Colonic mucosa (tissue), 4 donors: ENCODE data around the gene WBP2. TPM values are rescaled to one million over a fixed set of nuclear protein-coding genes. Genes with fewer than 3 reads are reported as not detected.

Source experiments
- DNase-seq: peaks from one replicate; pipeline ENCODE4 v3.0.0-alpha.2; 2020
- H3K27ac ChIP-seq: fragments of 200-600 bp; one replicate; pipeline ENCODE4 v1.8.0; 2021
- H3K27me3 ChIP-seq: fragments of 200-600 bp; one replicate; pipeline ENCODE4 v1.8.0; 2021
- H3K36me3 ChIP-seq: fragments of 200-600 bp; one replicate; pipeline ENCODE4 v1.8.0; 2021
- H3K4me1 ChIP-seq: fragments of 200-600 bp; one replicate; pipeline ENCODE4 v1.8.0; 2021; ENCODE audit warnings: mild to moderate bottlenecking
- H3K4me3 ChIP-seq: fragments of 200-600 bp; one replicate; pipeline ENCODE4 v1.8.0; 2021
- H3K9ac ChIP-seq, 2 donors: one replicate each; pipeline ENCODE4 v1.7.0; 2013; ENCODE audit warnings: control low read depth in 2 of 2, low read depth in 2 of 2, low read length in 2 of 2
- H3K9me3 ChIP-seq: fragments of 200-600 bp; one replicate; pipeline ENCODE4 v1.8.0; 2021
- intact Hi-C: fragments of 100-400 bp; cut with DNase I; formaldehyde crosslinking; loops from one replicate; pipeline ENCODE4 v1.14.1; 2022
- total RNA-seq, 2 donors: library from RNA; stranded (reverse); fragmentation: NEBNext Ultra II Directional in 1 of 2; extraction: Animal tissue kit (Norgen Biotek cat#: 25700) in 1 of 2; gene quantifications; one replicate each; pipeline ENCODE4 v1.2.1, GENCODE V29; 2021
- TF ChIP-seq, protein P1 (sequence below): fragments of 200-600 bp; IDR thresholded peaks from one replicate; pipeline ENCODE4 v1.8.0; 2022; ENCODE audit warnings: antibody characterized with exemption, mild to moderate bottlenecking
- donor health status: healthy.
- donor health status: DM: no; HTN: no; CAD: no.
- donor health status: DM: no; HTN: no; CAD: no.

Gene WBP2
- total RNA-seq, 2 donors from 2014 or later, result 69.8 to 102 TPM

DNA sequence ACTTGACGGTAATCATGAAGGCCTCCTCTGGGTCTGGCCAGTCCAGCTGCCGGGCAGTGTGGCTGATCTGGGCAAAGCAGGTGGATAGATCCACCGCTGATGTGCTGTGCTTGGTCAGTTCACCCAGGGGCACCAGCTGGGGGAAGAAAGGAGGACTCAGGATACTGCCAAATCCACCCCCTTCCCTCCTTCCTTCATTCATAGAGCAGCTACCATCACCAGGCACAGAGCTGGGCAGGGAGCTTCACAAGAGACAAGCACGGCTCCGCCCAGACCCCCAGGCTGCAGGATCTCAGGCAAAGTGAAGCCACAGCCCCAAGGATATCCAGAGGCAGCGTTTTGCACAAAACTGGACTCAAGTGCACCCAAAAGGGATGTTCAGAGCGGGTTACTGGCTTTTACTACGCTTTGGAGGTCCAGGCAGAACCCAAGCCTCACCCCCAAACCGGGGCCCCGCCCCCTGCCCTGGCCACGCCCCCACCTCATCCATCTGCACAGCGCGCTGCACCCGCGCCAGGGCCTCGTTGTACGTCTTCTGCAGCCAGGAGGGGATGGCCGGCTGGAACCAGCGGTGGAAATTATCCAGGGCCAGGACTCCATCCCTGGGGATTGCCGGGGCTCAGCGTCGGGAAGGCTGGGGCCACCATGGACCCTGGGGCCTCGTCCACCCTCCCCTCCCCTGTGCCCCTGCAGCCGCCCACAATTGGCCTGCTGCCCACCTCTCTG lies 20.0 kb downstream of the WBP2 start:
- DNase-seq, result no peak
- H3K9me3 ChIP-seq, result no peaks in the 10 kb centered on the region
- TF ChIP-seq, protein P1, sequence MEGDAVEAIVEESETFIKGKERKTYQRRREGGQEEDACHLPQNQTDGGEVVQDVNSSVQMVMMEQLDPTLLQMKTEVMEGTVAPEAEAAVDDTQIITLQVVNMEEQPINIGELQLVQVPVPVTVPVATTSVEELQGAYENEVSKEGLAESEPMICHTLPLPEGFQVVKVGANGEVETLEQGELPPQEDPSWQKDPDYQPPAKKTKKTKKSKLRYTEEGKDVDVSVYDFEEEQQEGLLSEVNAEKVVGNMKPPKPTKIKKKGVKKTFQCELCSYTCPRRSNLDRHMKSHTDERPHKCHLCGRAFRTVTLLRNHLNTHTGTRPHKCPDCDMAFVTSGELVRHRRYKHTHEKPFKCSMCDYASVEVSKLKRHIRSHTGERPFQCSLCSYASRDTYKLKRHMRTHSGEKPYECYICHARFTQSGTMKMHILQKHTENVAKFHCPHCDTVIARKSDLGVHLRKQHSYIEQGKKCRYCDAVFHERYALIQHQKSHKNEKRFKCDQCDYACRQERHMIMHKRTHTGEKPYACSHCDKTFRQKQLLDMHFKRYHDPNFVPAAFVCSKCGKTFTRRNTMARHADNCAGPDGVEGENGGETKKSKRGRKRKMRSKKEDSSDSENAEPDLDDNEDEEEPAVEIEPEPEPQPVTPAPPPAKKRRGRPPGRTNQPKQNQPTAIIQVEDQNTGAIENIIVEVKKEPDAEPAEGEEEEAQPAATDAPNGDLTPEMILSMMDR, result no peak
- no peaks in the 10 kb centered on the region for H3K36me3 ChIP-seq
- no peak overlapping the region for H3K27ac ChIP-seq
- intact Hi-C loops, result no loop called here
- no peak overlapping the region for H3K4me3 ChIP-seq
- H3K9ac ChIP-seq, result no peak overlapping the region
- no peaks in the 10 kb centered on the region for H3K27me3 ChIP-seq
- H3K4me1 ChIP-seq, result no peaks in the 10 kb centered on the region

DNA sequence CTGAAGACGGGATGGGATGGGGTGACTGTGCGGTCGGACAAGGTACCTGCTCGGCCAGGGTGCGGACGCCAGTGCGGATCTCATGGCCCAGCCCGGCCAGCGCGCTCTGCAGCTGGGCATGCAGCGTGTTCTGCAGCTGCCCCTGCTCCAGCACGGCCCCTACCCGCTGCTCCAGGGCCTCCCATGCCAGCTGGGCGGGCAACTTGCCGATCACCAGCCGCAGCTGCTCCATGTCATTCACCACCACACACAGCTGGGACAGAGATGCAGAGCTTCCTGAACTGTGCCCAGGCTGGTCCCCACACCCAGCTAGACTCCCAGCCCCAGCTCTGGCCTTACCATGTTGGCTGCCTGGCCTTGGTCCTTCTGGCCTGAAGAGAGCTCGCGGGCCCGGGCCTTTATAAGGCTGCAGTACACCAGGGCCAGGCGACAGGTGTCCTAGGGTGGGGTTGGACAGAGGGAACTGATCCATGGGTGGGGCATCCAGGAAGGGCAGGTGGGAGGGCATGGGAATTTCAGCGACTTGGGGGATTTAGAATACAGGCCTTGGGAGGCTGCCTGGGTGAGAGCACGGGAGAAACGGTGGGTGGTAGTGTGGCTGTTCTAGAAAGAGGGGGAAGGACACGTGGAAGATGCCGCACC lies 20.7 kb downstream of the WBP2 start:
- no peaks in the 10 kb centered on the region for H3K36me3 ChIP-seq
- DNase-seq, result no peak
- H3K4me3 ChIP-seq, result no peak overlapping the region
- no peaks in the 10 kb centered on the region for H3K9me3 ChIP-seq
- no peaks in the 10 kb centered on the region for H3K4me1 ChIP-seq
- intact Hi-C loops, result no loop called here
- H3K9ac ChIP-seq, result no peak overlapping the region
- no peak overlapping the region for H3K27ac ChIP-seq
- TF ChIP-seq, protein P1, result no peak
- no peaks in the 10 kb centered on the region for H3K27me3 ChIP-seq

DNA sequence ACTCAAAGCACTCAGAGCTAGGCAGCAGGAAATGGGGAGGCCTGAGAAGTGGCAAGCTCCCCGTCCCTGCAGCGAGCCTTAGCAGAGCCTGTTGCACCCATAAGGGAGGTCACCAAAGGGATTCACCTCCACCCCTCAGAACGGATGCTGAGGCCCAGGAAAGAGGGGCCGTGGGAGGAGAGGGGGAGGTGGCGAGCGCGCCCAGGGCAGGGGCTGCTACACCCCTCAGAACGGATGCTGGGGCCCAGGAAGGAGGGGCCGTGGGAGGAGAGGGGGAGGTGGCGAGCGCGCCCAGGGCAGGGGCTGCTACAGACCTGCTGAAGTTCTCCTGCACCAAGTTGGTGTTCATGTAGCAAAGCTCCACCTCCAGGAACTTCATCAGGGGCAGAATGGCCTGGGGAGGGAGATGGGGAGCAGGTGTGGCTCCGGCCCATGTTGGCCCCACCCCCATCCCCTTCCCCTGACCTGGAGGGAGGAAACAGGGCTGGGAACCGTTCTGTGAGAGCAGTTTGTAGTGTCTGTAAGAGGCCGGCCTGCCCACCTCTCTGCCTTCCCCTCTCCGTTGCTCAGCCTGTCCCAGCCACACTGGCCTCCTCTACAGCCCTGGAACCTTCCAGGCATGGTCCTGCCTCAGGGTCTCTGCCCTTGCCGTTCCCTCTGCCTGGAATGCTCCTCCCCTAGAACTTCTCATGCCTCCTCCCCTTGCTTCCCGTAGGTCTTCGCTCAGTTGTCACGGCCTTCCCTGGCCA lies 22.3 kb downstream of the WBP2 start:
- intact Hi-C loops, result no loop called here
- Histone ChIP-seq H3K9ac (peak overlapping the region in 1 of 2 donors; percentile 21), H3K9me3 (no peaks in the 10 kb centered on the region), H3K27me3 (no peaks in the 10 kb centered on the region), H3K4me3 (no peak overlapping the region), H3K27ac (peak overlapping the region; percentile 36), H3K36me3 (no peaks in the 10 kb centered on the region), H3K4me1 (peaks cover 3% of the 10 kb centered on the region)
- TF ChIP-seq, protein P1, result no peak
- no peak for DNase-seq

DNA sequence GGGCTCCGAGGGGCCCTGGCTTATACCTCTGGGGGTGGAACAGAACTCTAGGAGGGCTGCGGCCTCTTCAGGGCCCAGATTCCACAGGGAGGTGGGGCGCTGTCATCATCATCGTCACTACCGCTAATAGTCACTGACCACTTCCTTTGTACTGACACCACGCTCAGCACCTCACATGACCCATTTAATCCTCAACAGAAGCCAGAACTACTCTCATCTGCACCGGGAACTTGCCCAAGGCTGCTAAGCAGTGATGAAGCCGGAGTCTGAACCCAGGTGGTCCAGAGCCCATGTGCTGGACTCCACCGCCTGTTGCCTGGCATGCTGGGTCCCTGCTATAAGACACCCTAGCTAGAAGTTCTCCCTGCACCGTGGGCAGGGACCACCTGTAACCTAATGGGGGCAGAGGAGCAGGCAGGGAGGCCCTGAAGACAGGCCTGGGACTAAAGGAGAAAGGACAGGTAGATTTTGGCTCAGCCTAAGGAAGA lies 22.9 kb downstream of the WBP2 start:
- peaks cover 4% of the 10 kb centered on the region for H3K4me1 ChIP-seq
- no peaks in the 10 kb centered on the region for H3K27me3 ChIP-seq
- H3K27ac ChIP-seq, result peak overlapping the region; percentile 36
- TF ChIP-seq, protein P1, result no peak
- intact Hi-C loops, result no loop called here
- H3K36me3 ChIP-seq, result no peaks in the 10 kb centered on the region
- H3K4me3 ChIP-seq, result no peak overlapping the region
- H3K9ac ChIP-seq, result peak overlapping the region in 1 of 2 donors; percentile 21
- no peaks in the 10 kb centered on the region for H3K9me3 ChIP-seq
- no peak for DNase-seq

DNA sequence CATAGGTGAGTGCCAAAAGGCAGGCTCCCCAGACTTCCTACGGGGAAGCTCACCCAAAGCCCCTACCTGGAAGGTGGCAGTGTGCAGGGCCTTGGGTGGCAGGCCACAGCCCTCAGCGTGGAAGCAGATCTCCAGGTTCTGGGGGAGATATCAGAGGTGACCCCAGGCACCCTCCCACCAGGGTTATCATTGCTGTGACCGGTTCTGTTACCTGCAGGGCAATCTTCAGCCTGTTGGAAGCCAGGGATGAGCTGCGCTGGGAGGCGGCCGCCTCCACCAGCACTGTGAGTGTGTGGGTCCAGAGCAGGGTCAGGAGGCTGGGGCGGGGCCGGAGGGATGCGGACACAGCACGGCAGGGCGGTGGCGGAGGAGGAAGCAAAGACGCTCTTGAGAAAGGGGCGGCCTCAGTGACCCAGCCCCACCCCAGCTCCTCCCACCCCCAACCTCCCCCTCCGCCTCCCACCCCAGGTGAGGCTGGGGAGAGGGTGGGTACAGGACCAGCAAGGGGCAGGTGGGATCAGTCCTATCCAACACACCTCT lies 24.0 kb downstream of the WBP2 start:
- H3K4me3 ChIP-seq, result peak overlapping the region; percentile 4
- no peaks in the 10 kb centered on the region for H3K27me3 ChIP-seq
- no peaks in the 10 kb centered on the region for H3K36me3 ChIP-seq
- DNase-seq, result no peak
- intact Hi-C loops, result no loop called here
- H3K9ac ChIP-seq, result peak overlapping the region in 1 of 2 donors; percentile 71
- H3K4me1 ChIP-seq, result peaks cover 4% of the 10 kb centered on the region
- TF ChIP-seq, protein P1, result no peak
- no peaks in the 10 kb centered on the region for H3K9me3 ChIP-seq
- H3K27ac ChIP-seq, result peak overlapping the region; percentile 33
